Right cardiac atrium (tissue), 5 donors: ENCODE results near the gene CLEC19A. TPM values are rescaled to one million over a fixed set of nuclear protein-coding genes. Genes with fewer than 3 reads are reported as not detected.

Source experiments
- ATAC-seq, 2 donors: fragments of 200-7000 bp; cut with Tn5 transposase; one replicate each; pipeline versions ENCODE4 v1.8.0 to v1.9.1; 2020; ENCODE audit warnings: moderate library complexity in 2 of 2, mild to moderate bottlenecking in 1 of 2
- DNase-seq, 3 donors: peaks; one replicate each; pipeline ENCODE4 v3.0.0-alpha.2; 2020
- H3K27ac ChIP-seq: one replicate; pipeline ENCODE4 v1.5.1; 2013; ENCODE audit warnings: mild to moderate bottlenecking, low read length, control low read depth, moderate library complexity
- H3K27me3 ChIP-seq: one replicate; pipeline ENCODE4 v1.6.1; 2013; ENCODE audit not compliant: control insufficient read depth, insufficient read depth
- H3K4me1 ChIP-seq: one replicate; pipeline ENCODE4 v1.6.1; 2013; ENCODE audit warnings: low read length; ENCODE audit not compliant: control insufficient read depth, insufficient read depth
- H3K4me3 ChIP-seq: one replicate; pipeline ENCODE4 v1.5.1; 2013; ENCODE audit warnings: low read length, control low read depth
- H3K9me3 ChIP-seq: one replicate; pipeline ENCODE4 v1.6.1; 2013; ENCODE audit warnings: low read length; ENCODE audit not compliant: control insufficient read depth
- WGBS: extraction: QIAGEN DNeasy Blood & Tissue Kit; methylation state at CpG from one replicate; pipeline ENCODE4 v1.1.7; 2013; 5-methylcytosine and 5-hydroxymethylcytosine counted together
- intact Hi-C, 4 donors: fragments of 100-400 bp; cut with DNase I; formaldehyde crosslinking; loops; one replicate each; pipeline versions ENCODE4 v1.11.0 to v1.14.0; 2022 to 2023
- polyA plus RNA-seq: library from polyadenylated mRNA; stranded (reverse); fragments of 200-250 nt; gene quantifications from one replicate; pipeline ENCODE4 v1.2.3, GENCODE V29; 2013
- total RNA-seq, 4 donors: library from RNA; stranded (reverse); fragmentation: NEBNext Ultra II Directional; extraction: Animal tissue kit (Norgen Biotek cat#: 25700); gene quantifications; one replicate each; pipeline ENCODE4 v1.2.1, GENCODE V29; 2021
- donor health status: healthy with polysubstance abuse.
- donor health status: DM: no; HTN: yes; CAD: no.
- donor health status: DM: no; HTN: no; CAD: no.
- donor health status: DM: no; HTN: yes; CAD: no; lungs with severe emphysema.
- donor health status: DM: yes; HTN: yes; CAD: no.

CLEC19A gene
- total and polyA plus RNA-seq, 5 donors, result not detected

DNA sequence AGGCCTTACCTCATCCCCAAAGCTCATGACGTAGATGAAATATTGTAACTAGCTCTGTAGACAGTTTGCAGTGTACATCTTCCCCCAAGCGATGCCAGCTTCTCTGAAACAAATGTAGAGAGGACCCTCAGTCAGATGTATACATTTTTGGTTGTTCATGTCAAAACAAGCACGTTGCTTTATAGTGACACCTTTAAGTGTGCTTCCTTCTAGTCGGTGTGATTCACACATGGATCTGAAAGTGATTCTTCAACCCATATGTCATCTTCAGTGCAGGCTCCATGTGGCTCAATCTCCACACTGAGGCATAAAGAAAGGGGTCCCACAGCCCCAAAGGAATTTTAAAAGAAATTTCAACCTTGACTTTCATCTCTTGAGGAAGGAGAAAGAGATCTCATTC is 30.9 kb upstream of the CLEC19A start:
- no peak overlapping the region for H3K27ac ChIP-seq
- no peaks in the 10 kb centered on the region for H3K27me3 ChIP-seq
- 80% methylated on average over 4 of the region's 4 CpGs for WGBS
- DNase-seq, result no peak
- no peaks in the 10 kb centered on the region for H3K9me3 ChIP-seq
- intact Hi-C loops, result no loop called here
- no peak overlapping the region for H3K4me3 ChIP-seq
- ATAC-seq, result no peak
- no peaks in the 10 kb centered on the region for H3K4me1 ChIP-seq

- Histone ChIP-seq H3K9me3 (peaks cover 3% of the 10 kb centered on the region), H3K27ac (no peak overlapping the region), H3K4me3 (no peak overlapping the region), H3K27me3 (no peaks in the 10 kb centered on the region), H3K4me1 (no peaks in the 10 kb centered on the region)
- intact Hi-C loops, result no loop called here
- WGBS, result 93% methylated on average over 4 of the region's 4 CpGs
- no peak for ATAC-seq
- no peak for DNase-seq
Observed at GRCh38 chr16:19264123-19264673, 21.3 kb upstream of the CLEC19A start.

GRCh38 chr16:19265380-19265930 is 20.1 kb upstream of the CLEC19A start:
- Histone ChIP-seq H3K4me1 (no peaks in the 10 kb centered on the region), H3K27me3 (no peaks in the 10 kb centered on the region), H3K4me3 (no peak overlapping the region), H3K27ac (no peak overlapping the region), H3K9me3 (peaks cover 3% of the 10 kb centered on the region)
- DNase-seq (no peak), ATAC-seq (no peak)
- intact Hi-C loops, result no loop called here
- WGBS, result 78% methylated on average over 9 of the region's 9 CpGs

- H3K4me3 ChIP-seq, result no peak overlapping the region
- H3K27me3 ChIP-seq, result no peaks in the 10 kb centered on the region
- no peak for ATAC-seq
- 94% methylated on average over 11 of the region's 11 CpGs for WGBS
- no peak for DNase-seq
- H3K27ac ChIP-seq, result no peak overlapping the region
- no peaks in the 10 kb centered on the region for H3K4me1 ChIP-seq
- intact Hi-C loops, result no loop called here
- H3K9me3 ChIP-seq, result peaks cover 3% of the 10 kb centered on the region
Observed at GRCh38 chr16:19266774-19267173, 18.8 kb upstream of the CLEC19A start.

DNA sequence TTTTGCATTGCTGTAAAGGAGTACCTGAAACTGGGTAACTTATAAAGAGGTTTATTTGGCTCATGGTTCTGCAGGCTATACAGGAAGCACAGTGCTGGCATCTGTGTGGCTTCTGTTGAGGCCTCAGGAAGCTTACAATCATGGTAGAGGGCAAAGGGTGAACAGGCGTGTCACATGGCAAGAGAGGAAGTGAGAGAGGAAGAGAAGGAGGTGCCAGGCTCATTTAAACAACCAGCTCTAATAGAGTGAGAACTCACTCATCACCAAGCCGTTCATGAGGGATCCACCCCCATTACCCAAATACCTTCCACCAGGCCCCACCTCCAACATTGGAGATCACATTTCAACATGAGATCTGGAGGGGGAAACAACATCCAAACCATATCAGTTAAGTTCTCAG is 16.4 kb upstream of the CLEC19A start:
- 53% methylated on average over 2 of the region's 2 CpGs for WGBS
- H3K27ac ChIP-seq, result no peak overlapping the region
- H3K4me3 ChIP-seq, result no peak overlapping the region
- H3K27me3 ChIP-seq, result no peaks in the 10 kb centered on the region
- intact Hi-C loops, result no loop called here
- DNase-seq (no peak), ATAC-seq (no peak)
- peaks cover 3% of the 10 kb centered on the region for H3K9me3 ChIP-seq
- no peaks in the 10 kb centered on the region for H3K4me1 ChIP-seq

GRCh38 chr16:19274165-19274797 is 11.2 kb upstream of the CLEC19A start:
- WGBS, result 69% methylated on average over 1 of the region's 1 CpG
- Histone ChIP-seq H3K4me3 (no peak overlapping the region), H3K4me1 (no peaks in the 10 kb centered on the region), H3K27me3 (no peaks in the 10 kb centered on the region), H3K27ac (no peak overlapping the region), H3K9me3 (no peaks in the 10 kb centered on the region)
- DNase-seq (no peak), ATAC-seq (no peak)
- intact Hi-C loops, result no loop called here

- intact Hi-C loops, result no loop called here
- Histone ChIP-seq H3K9me3 (no peaks in the 10 kb centered on the region), H3K4me1 (no peaks in the 10 kb centered on the region), H3K27me3 (no peaks in the 10 kb centered on the region), H3K4me3 (no peak overlapping the region), H3K27ac (no peak overlapping the region)
- 92% methylated on average over 2 of the region's 2 CpGs for WGBS
- no peak for ATAC-seq
- DNase-seq, result no peak
Observed at GRCh38 chr16:19278403-19278802, 7.1 kb upstream of the CLEC19A start.

DNA sequence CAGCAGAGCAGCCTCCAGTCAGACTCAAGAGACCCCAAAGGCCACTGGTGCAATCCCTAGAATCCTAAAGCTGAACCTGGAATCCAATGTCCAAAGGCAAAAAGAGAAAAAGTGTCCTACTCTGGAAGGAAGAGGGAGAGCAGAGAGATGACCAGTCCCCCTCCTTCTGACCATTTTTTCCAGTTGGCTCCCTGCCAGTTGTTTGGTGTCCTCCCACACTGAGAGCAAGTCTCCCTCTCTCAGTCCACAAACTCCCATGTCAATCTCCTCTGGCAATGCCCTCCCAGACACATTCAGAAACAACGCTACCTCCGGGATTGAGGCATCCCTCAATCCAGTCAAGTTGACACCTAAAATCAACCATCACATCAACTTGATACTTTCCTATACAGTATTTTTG is 4.3 kb upstream of the CLEC19A start:
- intact Hi-C loops, result no loop called here
- ATAC-seq (no peak), DNase-seq (no peak)
- WGBS, result 58% methylated on average over 2 of the region's 2 CpGs
- Histone ChIP-seq H3K4me1 (no peaks in the 10 kb centered on the region), H3K4me3 (no peak overlapping the region), H3K27me3 (no peaks in the 10 kb centered on the region), H3K9me3 (no peaks in the 10 kb centered on the region), H3K27ac (no peak overlapping the region)

- ATAC-seq (no peak), DNase-seq (no peak)
- intact Hi-C loops, result no loop called here
- 74% methylated on average over 3 of the region's 3 CpGs for WGBS
- H3K9me3 ChIP-seq, result no peaks in the 10 kb centered on the region
- H3K27me3 ChIP-seq, result no peaks in the 10 kb centered on the region
- no peaks in the 10 kb centered on the region for H3K4me1 ChIP-seq
- no peak overlapping the region for H3K4me3 ChIP-seq
- no peak overlapping the region for H3K27ac ChIP-seq
Observed at GRCh38 chr16:19282101-19282500, 3.4 kb upstream of the CLEC19A start.

DNA sequence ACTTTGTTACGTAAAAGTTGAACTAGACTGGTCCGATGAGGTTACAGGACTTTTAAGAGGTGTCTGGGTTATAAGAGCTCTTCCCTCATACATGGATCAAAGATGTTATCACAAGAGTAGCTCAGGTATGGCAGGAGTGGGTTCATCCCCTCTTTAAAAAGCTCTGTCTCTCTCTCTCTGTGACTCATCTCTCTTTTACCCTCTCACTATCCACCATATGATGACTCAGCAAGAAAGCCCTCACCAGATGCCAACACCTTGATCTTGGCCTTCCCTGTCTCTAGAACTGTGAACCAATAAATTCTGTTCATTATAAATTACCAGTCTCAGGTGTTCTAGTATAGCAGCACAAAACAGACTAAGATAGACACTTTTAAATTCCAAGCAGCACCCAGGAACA is 1.9 kb upstream of the CLEC19A start:
- H3K27me3 ChIP-seq, result no peaks in the 10 kb centered on the region
- H3K4me1 ChIP-seq, result no peaks in the 10 kb centered on the region
- DNase-seq, result no peak
- no peak for ATAC-seq
- H3K9me3 ChIP-seq, result no peaks in the 10 kb centered on the region
- H3K27ac ChIP-seq, result no peak overlapping the region
- intact Hi-C loops, result no loop called here
- H3K4me3 ChIP-seq, result no peak overlapping the region
- 85% methylated on average over 2 of the region's 2 CpGs for WGBS

DNA sequence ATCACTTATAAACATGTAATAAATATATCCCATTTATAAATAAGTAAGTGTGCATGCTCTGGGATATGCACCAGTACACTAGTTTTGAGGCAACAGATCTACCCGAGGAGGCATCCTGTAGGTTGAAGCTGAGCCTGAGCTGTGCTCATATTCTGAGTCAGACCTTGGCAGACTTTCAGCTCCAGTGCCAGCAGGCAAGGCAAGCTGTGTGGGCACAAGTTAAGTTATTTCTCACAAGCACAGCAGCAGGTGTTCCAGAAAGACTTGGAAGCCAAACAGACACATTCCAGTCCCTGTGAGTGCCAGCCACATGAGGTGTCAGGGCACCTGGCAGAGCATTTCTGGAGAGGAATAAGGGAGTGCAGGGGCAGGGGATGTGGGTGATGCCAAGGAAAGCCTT is 1.3 kb upstream of the CLEC19A start:
- no peaks in the 10 kb centered on the region for H3K27me3 ChIP-seq
- no peak overlapping the region for H3K4me3 ChIP-seq
- H3K4me1 ChIP-seq, result no peaks in the 10 kb centered on the region
- ATAC-seq (peak in 1 of 2 donors; percentile 37), DNase-seq (no peak)
- intact Hi-C loops, result no loop called here
- 51% methylated on average over 1 of the region's 1 CpG for WGBS
- no peaks in the 10 kb centered on the region for H3K9me3 ChIP-seq
- H3K27ac ChIP-seq, result no peak overlapping the region
